ENCODE results near the gene VSIG10L2.

VSIG10L2 gene

GRCh38 chr11:125949271-125950177 is 3.7 kb downstream of the VSIG10L2 start:
- TF ChIP-seq CTCF (IDR thresholded peaks at IDR 0.05) (no peak), ZFX (IDR thresholded peaks at IDR 0.05; ENCODE audit: borderline replicate concordance) (no peak)
- no peak overlapping the region for H3K27ac ChIP-seq

GRCh38 chr11:125950178-125950490 is 4.3 kb downstream of the VSIG10L2 start:
- TF ChIP-seq ZFX (IDR thresholded peaks at IDR 0.05; ENCODE audit: borderline replicate concordance) = no peak
- no peak for TF ChIP-seq CTCF (IDR thresholded peaks at IDR 0.05)
- no peak overlapping the region for H3K27ac ChIP-seq

GRCh38 chr11:125950696-125951651 is 5.1 kb downstream of the VSIG10L2 start:
- TF ChIP-seq CTCF (IDR thresholded peaks at IDR 0.05) = no peak
- TF ChIP-seq ZFX (IDR thresholded peaks at IDR 0.05; ENCODE audit: borderline replicate concordance) = no peak
- no peak overlapping the region for H3K27ac ChIP-seq

GRCh38 chr11:125951731-125952130 is 5.9 kb downstream of the VSIG10L2 start:
- H3K27ac ChIP-seq = no peak overlapping the region
- TF ChIP-seq ZFX (IDR thresholded peaks at IDR 0.05; ENCODE audit: borderline replicate concordance) (no peak), CTCF (IDR thresholded peaks at IDR 0.05) (no peak)

DNA sequence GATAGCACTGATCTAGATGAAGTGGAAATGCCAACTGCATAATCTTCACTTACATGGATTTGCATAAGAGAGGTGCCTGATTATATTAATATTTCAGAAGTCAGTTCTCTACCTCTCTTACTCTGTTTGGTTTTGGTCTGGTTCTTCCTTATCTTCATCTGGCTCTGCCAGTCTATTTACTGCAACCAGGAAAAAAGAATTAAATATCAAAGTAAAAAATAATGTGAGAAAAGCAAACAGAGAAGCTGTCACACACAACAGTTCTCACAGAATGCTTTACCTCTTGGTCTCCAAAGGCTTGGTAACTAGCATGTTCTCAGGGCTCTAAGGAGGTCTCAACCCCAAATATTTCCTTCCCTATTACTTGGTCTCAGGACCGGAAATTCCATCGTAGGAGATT is 6.7 kb downstream of the VSIG10L2 start:
- no peak for TF ChIP-seq CTCF (IDR thresholded peaks at IDR 0.05)
- no peak for TF ChIP-seq ZFX (IDR thresholded peaks at IDR 0.05; ENCODE audit: borderline replicate concordance)
- no peak overlapping the region for H3K27ac ChIP-seq

GRCh38 chr11:125952973-125953372 is 7.1 kb downstream of the VSIG10L2 start:
- H3K27ac ChIP-seq = no peak overlapping the region
- no peak for TF ChIP-seq ZFX (IDR thresholded peaks at IDR 0.05; ENCODE audit: borderline replicate concordance)
- no peak for TF ChIP-seq CTCF (IDR thresholded peaks at IDR 0.05)

All from 22Rv1 (cell line).